ENCODE measurements around the gene STARD3.

DNA sequence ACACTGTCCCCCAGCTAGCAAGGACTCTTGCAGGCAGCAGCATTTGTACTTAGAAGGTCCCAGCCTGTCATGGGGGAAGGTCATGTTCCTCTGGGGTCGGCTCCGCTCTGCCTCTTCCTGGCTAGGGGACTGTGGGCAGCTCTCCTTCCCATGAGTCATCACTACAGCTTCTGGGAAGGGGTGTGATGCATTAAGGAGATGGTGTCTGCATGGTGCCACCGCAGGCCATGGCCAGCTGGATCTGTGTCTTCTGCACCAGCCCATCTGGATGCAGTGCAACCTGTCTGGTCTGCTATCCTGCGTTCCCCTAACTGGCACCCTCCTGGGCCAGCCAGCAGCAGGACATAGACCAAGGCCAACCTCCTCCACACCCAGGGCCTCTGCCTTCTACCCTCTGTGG lies 6.3 kb downstream of the STARD3 start:
- TF ChIP-seq, protein P1, sequence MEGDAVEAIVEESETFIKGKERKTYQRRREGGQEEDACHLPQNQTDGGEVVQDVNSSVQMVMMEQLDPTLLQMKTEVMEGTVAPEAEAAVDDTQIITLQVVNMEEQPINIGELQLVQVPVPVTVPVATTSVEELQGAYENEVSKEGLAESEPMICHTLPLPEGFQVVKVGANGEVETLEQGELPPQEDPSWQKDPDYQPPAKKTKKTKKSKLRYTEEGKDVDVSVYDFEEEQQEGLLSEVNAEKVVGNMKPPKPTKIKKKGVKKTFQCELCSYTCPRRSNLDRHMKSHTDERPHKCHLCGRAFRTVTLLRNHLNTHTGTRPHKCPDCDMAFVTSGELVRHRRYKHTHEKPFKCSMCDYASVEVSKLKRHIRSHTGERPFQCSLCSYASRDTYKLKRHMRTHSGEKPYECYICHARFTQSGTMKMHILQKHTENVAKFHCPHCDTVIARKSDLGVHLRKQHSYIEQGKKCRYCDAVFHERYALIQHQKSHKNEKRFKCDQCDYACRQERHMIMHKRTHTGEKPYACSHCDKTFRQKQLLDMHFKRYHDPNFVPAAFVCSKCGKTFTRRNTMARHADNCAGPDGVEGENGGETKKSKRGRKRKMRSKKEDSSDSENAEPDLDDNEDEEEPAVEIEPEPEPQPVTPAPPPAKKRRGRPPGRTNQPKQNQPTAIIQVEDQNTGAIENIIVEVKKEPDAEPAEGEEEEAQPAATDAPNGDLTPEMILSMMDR (IDR thresholded peaks at IDR 0.05): no peak
- no peak for TF ChIP-seq POLR2A (IDR thresholded peaks at IDR 0.05)
